ENCODE measurements around the gene CABLES2.

CABLES2 gene

DNA sequence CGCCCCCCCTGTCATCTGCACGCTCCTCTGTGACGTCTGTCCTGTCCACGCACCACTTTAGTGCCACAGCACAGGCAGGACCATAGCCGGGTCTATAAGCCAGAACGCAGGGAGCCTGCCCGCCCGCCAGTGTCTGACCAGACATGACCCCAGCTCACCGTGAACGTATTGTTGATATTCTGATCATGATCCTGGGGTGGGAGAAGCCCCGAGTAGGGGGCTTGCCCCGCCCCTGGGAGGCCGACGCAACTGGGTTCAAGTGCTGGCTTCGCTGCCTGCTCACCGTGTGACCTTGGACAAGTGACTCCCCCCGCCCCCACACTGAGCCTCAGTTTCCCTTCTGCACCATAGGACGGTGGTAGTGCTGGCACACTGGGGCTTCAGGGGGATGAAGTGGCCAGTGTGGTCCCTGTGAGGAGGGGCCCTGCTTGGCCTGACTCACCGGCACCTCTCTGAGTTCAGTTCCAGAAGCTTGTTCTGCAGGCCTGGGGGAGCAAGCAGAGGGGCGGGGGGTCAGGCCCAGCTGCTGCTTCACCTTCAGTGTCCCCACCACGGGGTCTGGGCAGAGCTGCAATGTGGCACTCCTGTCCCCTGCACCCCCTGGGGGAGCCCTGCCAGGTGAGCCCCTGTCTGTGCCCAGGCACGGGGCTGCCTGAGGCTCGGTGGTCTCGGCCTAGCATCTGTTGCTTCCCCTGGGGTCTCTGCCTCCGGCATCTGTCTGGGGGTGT is 11.1 kb upstream of the CABLES2 start:
- DNase-seq: no peak

DNA sequence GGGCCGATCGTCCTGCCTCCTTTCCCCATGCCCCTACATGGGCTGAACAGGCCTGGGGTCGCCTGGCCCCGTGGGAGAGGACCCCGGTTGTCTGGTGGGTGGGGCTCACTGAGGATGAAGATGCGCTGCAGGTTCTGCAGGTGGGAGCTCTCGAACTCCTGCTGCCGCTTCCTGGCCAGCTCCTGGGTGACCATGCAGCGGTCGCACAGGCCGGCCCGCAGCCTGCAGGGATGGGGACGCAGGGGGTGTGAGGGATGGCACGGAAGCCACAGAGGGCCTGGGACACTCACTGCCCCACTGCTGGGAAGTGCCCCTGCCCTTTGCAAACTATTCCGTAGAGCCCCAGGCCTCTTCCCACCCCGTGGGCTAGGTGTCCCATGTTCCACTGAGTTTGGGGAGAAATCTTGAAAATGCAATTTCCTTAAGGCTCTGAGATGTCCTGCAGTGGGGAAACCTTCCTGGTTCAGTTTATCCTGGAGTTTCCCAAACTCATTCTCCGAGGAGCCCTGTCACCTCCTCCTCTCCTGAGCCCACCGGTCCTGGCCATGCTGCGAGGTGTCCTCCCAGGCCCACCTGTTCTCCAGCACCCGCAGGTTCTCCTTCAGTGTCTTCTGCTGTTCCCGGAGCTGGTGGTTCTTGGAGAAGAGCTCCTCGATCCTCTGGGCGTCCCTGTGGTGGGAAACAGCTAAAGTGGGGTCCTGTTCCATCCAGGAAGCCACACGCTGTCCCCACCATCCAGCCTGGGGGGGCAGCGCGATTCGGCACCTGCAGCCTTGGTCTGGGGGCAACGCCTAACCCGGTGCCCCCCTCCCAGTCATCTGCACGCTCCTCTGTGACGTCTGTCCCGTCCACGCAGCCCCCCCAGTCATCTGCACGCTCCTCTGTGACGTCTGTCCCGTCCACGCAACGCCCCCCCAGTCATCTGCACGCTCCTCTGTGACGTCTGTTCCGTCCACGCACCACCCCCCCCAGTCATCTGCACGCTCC is 9.9 kb upstream of the CABLES2 start:
- DNase-seq: no peak

DNA sequence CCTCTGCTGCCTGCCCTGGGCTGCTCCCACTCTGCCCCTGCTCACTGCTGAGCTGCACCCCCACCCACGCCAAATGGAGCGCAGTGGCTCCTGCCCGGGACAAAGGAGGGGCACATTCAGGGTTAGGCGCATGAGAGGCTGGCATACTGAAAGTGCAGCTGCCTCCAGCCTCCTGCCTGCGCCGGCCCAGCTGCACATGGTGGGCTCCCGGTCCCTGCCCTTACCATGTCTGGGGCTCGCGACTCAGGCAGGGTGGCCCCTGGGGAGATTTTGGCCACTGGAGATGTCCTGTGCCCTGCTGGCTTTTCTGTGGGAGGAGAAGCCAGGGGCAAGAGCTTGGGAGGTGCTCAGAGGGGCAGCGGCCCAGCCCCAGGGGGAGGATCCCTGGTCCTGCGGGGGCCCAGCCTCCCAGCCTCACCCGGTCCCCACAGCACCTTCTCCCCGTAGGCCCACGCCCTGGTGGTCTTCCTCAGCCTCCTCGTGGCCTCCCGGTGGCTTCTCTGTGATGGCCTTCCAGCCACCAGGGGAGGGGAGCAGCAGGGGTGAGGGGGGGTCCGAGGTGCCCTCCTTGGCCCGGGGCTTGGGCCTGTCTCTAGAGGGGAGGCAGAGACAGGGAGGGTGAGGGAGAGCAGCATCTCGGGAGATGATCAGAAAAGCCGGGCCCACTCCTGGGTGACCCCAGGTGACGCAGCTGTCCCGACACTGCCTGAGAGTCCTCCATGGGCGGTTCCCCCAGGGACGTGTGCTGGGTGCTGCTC is 8.4 kb upstream of the CABLES2 start:
- DNase-seq: no peak

DNA sequence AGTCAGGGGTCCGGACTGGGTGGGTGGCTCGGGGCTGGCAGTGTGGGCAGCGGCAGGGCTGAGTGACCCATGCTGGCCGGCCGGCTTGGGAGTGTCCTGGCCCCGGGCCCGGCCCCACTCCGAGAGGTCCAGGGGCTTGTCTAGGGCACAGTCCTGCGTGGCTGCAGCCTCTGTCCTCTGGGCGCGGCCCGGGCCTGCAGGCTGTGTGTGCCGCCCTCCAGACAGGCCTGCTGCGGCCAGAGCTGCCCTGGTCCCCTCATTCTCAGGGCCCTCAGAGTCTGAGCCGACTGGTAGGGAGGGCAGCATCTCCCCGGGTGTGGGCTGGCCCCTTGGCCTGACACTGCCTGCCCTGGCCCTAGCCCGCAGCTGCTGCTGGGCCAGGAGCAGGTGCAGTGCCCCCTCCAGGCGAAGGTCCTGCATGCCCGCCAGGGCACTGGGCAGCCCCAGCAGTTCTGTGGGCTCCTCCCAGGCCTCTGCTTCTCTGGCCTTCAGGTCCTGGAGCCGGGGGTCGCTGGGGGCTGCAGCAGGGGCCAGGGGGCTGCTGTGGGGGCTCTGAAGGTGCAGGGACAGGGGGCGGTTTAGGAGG is 6.9 kb upstream of the CABLES2 start:
- no peak for DNase-seq

DNA sequence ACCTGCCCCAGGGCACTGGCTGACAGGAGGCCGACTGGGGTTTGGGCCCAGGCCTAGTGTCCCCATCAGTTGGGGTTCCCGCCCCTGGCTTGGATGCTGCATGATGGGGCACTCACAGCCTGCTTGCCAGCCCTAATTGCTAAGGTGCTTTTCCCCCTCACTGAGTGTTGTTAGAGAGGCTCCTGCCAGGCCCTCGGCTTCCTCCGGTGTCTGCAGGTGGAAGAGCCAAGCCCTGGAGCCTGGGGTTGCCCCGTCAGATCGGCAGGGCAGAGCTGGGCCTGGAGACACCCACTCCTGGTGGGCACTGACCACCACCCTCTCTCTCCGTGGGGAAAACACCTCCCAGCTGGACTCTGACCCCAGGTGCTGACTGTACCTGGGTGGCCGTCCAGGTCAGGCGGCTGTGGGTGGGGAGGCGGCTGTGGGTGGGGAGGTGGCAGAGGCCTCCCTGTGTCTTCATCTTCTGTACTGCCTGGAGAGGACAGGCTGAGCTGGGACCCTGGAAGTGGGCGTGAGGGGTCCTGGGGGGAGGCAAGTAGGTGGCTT is 6.0 kb upstream of the CABLES2 start:
- no peak for DNase-seq

DNA sequence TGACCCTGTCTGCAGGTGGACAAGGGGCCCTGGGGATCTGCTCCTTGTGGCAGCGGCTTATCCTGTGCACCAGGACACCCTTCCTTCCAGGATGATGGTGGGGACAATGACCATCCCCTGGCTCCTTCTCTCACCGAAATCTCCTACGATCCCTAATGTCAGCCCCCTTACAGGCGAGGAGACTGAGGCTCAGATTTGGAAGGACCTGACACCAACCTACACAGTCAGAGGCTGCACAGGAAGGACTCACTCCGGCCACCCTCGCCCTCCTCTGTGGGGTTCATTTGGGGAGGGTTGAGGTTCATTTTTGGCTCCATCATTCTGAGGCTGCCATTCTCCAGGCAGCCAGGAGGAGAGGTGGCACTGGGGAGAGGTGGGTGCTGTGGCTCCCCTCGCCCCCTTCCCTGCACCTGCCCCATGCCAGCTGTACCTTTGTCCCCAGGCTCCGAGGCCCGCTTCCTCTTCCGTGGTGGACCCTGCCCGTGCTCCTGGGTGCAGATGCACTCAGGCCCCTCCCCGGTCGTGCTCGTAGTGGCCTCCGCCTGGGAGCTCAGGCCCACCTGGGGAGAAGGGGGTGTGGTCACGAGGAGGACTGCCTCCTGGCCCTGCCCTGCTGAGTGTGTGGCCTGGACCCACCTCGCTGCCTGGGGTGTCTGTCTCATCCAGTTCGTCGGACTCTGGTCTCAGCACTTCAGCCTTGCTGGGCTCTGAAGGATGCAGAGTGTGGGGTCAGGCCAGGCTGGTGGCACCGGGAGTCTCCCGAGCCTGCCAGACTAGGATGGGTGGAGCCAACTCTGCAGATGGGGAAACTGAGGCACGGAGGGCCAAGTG is 5.3 kb upstream of the CABLES2 start:
- DNase-seq: no peak

DNA sequence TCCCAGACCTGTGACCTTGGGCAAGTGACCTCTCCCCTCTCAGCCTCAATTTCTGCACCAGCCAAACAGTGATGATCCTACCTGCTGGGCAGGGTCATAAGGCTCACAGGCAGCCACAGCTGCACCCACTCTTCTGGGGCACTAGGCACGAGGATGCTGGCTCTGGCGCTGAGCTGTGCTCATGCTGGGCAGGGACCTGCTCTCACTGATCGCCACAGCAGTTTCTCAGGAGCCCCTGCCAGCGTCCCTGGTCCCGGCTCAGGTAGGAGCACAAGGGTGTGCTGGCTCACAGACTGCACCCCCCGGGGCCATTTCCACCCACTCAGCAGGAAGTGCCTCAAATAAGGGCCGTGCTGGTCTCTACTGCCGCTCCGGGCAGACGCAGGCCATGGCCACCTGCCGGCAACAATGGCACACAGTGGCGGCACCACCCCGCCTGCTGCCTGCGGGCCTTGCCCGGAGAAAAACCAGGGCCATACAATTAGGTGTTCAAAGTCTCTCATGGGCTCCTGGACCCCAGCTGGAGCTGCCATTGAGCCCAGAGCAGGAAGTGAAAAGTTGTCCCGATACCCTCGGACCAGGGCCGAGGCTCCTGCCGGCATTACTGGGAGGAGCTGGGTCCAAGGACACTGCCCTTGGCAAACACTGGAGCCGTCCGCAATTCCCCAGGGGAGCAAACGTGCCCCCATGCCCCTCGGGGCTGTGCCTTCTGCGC is 4.6 kb upstream of the CABLES2 start:
- no peak for DNase-seq

DNA sequence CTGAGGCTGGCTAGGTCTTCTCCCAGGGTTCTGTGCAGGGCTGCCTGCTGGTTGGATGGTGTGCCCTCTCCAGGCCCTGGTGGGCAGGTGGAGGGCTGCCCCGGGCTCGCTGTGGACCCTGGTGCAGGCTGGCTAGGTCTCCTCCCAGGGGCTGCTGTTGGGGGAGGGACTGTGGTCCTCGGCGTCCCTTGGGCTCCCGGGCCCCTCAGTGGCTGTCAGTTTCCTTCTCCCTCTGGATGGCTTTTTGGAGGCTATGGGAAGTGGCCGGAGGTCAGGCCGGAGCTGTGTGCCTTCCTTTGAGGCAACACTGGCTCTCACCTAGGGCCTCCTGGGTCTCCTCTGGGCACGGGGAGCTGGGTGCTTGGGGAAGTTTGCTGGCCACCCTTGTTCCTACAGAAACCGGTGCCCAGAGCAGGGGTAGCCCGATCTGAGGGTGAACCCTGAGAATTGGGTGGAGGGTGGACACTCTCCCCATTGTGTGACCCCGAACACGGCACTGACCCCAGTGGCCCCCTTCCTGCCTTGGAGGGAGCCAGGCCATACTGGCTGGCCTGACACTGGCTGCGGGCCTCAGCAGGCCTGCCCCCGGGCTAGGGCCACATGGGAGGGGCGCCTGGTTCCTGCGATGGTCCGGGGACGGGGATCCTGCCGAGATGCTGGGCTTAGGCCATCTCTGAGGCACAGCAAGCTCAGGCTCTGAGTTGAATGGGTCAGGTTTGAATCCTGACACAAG is 3.8 kb upstream of the CABLES2 start:
- DNase-seq: no peak

DNA sequence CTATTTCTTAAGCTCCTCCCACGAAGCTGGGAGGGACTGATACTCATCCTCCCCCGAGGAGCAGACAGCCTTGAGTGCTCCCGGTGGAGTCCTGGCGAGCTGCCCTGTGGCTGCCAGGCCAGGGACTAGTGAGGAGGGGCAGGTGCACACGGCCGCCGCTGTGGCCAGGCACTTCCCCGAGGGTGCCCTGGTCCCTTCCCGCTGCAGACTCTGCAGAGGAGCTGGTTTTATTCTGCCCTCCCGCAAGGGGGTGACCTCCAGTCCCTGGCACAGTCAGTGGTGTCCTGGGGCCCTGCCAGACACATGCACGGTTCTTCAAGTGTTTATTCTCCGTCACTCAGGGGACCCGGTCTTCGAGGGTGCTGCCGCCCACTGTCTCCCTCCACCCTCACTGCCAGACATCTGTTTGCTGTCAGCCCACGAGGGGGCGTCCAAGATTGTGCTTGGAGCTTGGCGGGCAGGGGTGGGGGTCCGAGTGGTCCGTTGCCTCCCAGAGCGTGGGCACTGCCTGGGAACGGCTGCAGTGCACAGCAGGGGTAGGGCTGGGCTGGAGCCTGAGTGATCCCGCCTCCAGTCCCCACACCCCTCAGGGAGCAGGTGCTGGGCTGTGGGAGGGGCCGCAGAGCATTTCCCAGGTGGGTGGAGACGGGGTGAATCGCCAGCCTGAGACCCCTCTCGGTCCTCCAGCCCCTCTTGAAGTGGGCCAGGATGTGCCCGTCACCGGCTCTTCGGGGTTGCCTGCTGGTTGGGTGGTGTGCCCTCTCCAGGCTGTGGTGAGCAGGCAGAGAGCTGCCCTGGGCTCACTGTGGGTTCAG is 3.1 kb upstream of the CABLES2 start:
- peak; percentile 7 for DNase-seq

DNA sequence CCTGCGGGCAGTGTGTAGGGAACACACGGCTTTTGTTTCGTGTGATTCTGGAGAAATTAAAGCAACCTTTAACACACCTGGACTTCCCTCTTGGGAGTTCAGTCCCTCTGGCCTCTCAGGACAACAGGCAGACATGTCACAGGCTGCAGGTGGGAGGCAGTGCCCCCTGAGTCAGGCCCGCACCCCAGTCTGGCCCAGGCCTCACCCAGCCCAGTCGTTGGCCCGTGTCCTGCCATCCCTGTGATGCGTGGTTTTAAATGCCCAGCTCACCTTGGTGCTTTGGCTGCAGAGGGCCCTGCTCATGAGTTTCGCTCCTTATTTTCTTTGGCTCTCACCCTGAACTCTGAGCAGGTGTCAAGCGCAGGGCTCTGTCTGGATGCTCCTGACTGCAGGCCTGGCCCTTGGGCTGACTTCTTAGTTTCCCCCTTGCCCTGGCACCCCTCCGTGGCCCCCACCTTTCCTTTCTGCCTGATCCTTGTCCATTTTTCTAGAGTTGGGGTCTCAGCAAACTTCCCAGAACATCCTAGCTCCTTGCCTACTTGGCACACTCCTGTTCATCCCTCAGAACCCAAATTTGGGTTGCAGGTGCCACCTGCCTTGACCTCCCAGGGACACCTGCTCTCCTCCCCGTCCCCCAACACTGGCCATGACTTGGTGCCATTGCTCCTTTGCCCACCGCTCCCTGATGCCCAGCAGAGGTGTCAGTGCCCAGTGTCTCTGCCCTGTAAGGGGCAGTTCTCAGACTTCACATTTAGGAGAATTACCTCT is 2.2 kb upstream of the CABLES2 start:
- no peak for DNase-seq

DNA sequence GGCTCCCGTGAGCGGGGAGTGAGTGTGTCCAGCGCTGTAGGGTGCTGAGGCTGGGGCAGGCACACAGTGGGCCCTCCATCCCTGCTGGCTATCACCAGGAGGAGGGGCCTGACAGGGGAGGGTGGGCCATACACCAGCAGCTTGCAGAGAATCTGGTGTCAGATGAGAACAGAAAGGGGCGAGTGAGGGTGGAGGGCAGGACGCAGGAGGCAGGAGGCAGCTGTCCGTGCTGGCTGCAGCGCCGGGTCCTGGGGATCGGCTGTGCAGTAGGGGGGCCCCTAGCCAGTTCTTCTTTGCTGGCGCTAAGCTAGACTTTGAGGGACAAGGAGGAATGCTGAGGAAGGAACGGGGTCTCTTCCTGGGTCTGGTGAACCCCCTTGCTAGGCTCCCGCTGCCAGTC is 1.6 kb upstream of the CABLES2 start:
- no peak for DNase-seq

DNA sequence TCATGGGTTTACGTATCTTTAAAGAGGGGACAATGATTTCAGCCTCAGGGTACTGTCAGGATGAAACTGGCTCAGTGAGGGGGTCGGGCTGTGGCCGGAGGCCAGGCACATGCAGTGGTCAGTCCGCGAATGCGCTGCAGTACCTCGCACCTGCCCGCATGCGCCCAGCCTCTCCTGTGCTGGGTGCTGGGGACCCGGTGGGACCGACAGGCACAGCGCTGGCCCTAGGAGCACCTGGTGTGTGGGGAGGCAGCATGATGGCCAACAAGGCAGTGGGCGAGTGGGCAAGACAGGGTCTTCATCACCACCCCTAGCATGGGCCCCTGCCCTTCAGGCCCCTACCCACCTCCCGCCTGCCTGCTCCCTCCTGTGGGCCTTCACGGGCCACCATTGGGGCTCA is 970 bp upstream of the CABLES2 start:
- DNase-seq: no peak

DNA sequence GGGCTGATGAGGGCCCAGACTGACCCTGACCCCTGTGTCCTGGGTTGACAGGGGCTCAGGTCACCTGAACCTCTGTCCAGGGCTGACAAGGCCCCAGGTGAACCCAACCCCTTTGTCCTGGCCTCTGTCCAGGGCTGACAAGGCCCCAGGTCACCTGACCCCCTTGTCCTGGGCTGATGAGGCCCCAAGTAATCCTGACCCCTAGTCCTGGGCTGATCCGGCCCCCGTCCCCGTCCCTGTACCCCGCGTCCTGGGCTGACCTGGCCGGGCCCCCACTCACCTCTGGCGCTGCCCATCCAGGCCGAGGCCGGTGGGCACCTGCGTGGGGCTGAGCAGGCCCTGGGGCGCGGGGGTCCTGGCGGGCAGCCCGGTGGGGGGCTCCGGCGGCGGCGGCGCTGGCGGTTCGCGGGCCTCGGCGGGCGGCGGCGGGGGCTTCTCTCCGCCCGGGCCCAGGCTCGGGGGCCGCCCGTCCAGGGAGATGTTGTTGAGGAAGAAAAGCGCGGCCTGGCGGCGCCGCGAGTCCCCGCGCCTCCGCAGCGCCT is 379 bp downstream of the CABLES2 start:
- DNase-seq: no peak

DNA sequence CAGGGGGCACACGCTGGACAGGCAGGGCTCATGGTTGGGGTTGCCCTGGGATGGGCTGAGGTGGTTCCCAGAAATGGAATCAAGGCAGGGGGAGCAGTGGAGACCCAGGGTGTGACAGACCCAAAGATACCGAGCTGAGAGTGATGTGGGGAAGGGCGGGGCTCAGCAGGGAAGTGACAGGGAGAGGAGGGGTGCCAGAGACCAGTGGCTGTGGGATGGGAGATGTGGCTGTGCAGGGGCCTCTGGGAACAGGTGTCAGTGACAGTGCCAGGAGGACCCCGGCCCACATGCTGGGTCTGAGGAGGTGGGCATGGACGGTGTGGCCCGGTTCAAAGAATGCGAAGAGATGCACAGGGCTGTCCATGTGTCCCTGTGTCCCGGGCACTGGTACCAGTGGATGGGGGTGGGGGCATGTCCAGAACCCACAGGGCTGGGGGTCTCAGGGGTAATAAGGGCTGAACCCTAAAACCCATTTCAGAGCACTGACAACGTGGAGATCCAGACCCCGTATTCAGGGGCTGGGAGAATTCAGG is 1.0 kb downstream of the CABLES2 start:
- no peak for DNase-seq

DNA sequence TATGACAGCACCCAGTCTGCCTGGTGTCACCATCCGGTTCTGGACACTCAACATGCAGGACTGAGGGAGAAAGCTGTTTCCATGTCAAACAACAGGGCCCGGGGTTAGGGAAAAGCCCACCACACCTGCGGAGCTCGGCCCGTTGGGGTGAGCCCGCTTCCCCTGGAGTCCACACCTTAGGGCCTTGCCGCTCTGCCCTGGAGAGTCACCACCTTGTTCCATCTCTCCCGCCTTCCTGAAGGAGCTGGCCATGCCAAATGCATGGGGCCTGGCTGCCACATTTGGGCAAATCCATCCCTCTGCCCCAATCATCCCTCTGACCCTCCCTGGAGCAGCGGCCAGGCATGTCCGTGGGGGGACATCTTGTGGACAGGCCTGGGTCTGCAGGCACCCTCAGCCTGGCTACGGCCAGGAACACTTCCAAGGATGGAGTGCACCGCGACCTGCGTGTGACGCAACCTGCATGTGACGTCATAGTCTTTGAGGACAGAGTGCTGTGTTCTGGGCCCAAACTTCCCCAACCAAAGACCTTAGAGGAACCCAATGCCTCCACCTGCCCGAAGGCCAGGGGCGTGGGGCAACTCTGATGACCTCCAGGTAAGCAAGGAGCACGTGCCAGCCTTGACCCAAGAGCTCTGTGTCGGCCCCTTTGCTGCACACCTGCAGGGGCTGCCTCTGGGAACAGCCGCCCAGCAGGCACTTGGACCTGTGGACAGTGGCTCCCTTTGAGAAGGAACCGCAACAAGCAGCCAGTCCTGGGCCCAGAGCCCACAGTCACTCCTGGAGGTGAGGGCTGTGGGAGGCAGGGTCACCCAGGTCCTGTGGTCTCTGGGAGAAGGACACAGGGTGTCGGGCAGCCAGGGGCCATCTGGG is 1.7 kb downstream of the CABLES2 start:
- no peak for DNase-seq

DNA sequence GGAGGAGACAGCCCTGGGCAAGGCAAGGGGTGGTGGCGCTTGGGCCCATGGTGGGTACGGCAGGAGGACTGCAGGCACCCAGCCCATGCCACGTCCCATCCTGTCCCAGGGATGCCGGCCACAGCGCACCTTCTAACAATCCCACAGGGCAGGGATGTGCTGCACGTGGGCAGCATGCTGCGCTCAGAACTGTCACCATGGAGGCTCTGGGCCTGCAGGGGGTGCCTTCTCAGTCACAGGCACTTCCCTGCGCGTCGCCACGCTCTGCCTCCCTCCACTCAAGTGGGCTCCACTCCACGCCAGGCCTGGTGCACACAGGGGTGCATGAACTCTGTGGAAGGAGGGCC is 2.4 kb downstream of the CABLES2 start:
- no peak for DNase-seq

DNA sequence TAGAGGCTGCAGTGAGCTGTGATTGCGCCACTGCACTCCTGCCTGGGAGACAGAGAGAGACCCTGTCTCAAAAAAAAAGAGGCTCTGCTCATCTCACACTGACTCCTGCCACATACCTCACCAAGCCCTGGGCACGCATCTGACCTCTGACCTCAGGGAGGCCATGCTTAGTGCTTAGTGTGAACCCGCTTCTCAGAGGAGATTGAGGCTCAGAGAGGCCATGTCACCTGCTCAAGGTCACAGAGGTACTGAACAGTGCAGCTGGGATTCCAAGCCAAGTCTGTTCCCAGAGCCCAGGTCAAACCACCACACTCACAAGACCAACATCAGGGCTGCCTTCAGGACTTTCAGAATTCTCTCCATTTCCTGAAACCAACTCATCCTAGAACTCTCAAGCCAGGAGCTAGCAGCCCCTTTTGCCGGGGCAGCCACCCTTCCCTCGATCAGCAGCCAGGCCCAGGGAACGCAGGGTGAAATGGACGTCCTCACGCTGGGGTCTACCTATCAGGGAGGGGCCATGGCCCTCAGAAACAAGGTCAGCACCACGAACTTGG is 2.9 kb downstream of the CABLES2 start:
- DNase-seq: no peak
